HCT116 (cell line): ENCODE measurements around the gene CYP46A1.

ENCODE experiments used
- POLR2AphosphoS5 ChIP-seq: IDR thresholded peaks from 2 replicates; pipeline ENCODE4 v1.6.1; 2011; ENCODE audit warnings: mild to moderate bottlenecking, low read depth, low read length, moderate library complexity
- SP1 ChIP-seq: IDR thresholded peaks from 2 replicates; pipeline ENCODE4 v1.6.1; 2012; ENCODE audit warnings: low read depth

GRCh38 chr14:99648027-99648784 lies 35.9 kb upstream of the CYP46A1 start:
- TF ChIP-seq POLR2AphosphoS5 (no peak), SP1 (no peak)
